ENCODE data around the gene TMEM181. TPM values are rescaled to one million over a fixed set of nuclear protein-coding genes. Genes with fewer than 3 reads are reported as not detected.

Gene TMEM181
- total and polyA plus RNA-seq, 2 of the 13 experiments (the other 11 are each of a cell fraction or from before 2014, with no cell fraction given) = 59.1 to 108 TPM

DNA sequence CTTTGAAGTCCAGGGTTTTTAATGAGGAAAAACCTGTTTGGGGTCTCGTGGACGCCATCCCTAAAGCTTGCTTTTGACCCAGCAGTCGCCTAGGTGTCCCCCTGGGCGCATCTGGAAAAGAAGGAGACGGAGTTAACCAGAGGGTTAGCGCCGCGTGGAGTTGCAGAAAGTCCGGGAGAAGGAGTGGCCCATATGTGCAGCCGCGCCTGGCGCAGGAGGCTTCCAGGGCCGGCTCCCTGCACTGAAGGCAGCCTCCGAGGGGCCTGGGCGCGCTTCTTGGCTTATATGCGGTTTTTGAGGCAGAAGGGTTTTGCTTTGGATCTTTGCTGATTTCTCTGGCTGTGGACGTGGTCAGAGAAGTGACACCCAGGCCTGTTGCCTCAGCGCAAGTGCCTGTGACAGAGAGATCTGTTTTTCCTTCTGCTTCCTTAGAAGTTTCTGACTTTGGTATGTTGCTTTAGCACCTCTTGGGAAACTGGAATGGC lies 987 bp downstream of the TMEM181 start (continued):
- TF ChIP-seq, protein P1, sequence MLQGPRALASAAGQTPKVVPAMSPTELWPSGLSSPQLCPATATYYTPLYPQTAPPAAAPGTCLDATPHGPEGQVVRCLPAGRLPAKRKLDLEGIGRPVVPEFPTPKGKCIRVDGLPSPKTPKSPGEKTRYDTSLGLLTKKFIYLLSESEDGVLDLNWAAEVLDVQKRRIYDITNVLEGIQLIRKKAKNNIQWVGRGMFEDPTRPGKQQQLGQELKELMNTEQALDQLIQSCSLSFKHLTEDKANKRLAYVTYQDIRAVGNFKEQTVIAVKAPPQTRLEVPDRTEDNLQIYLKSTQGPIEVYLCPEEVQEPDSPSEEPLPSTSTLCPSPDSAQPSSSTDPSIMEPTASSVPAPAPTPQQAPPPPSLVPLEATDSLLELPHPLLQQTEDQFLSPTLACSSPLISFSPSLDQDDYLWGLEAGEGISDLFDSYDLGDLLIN (CRISPR knock-in tag; IDR thresholded peaks at IDR 0.05; ENCODE audit: borderline replicate concordance) = no peak
- TF ChIP-seq ZNF256 (CRISPR knock-in tag; conservative IDR thresholded peaks at IDR 0.05) (0 out of 2 replicates have a peak, but pooled peaks have one; percentile 8), DMAP1 (CRISPR knock-in tag; IDR thresholded peaks at IDR 0.05) (no peak), TBX2 (CRISPR knock-in tag; IDR thresholded peaks at IDR 0.05; ENCODE audit: borderline replicate concordance) (no peak), ZIK1 (CRISPR knock-in tag; IDR thresholded peaks at IDR 0.05; ENCODE audit: borderline replicate concordance, low read depth) (no peak), YY1 (IDR thresholded peaks at IDR 0.05; ENCODE audit: insufficient read depth, insufficient replicate concordance, low read depth, low read length) (no peak), ZFP1 (CRISPR knock-in tag; IDR thresholded peaks at IDR 0.05) (no peak), ARID2 (CRISPR knock-in tag; IDR thresholded peaks at IDR 0.05; ENCODE audit: borderline replicate concordance) (peak; percentile 89; the same call in 1 of the 2 replicates), SNRNP70 (IDR thresholded peaks at IDR 0.05; ENCODE audit: low read depth, low read length) (no peak), RARA (CRISPR knock-in tag; IDR thresholded peaks at IDR 0.05) (no peak), MEIS1 (CRISPR knock-in tag; IDR thresholded peaks at IDR 0.05; ENCODE audit: borderline replicate concordance) (no peak), HNRNPK (IDR thresholded peaks at IDR 0.05; ENCODE audit: low read depth, low read length, poor library complexity, severe bottlenecking) (no peak), ZSCAN21 (CRISPR knock-in tag; IDR thresholded peaks at IDR 0.05; ENCODE audit: borderline replicate concordance) (no peak), ZFP62 (CRISPR knock-in tag; IDR thresholded peaks at IDR 0.05) (no peak), NRL (CRISPR knock-in tag; IDR thresholded peaks at IDR 0.05; ENCODE audit: borderline replicate concordance) (no peak), KDM1A (CRISPR knock-in tag; IDR thresholded peaks at IDR 0.05) (no peak), ZBTB42 (CRISPR knock-in tag; IDR thresholded peaks at IDR 0.05) (no peak), NAIF1 (CRISPR knock-in tag; IDR thresholded peaks at IDR 0.05; ENCODE audit: borderline replicate concordance) (no peak), PRPF4 (IDR thresholded peaks at IDR 0.05; ENCODE audit: low read depth, low read length, poor library complexity, severe bottlenecking) (no peak), CAMTA2 (CRISPR knock-in tag; IDR thresholded peaks at IDR 0.05; ENCODE audit: borderline replicate concordance) (no peak), ZSCAN20 (CRISPR knock-in tag; IDR thresholded peaks at IDR 0.05; ENCODE audit: borderline replicate concordance) (0 out of 2 replicates have a peak, but pooled peaks have one; percentile 2), TEAD3 (CRISPR knock-in tag; optimal IDR thresholded peaks at IDR 0.05; ENCODE audit: borderline replicate concordance) (no peak)
- TF ChIP-seq, protein P2, sequence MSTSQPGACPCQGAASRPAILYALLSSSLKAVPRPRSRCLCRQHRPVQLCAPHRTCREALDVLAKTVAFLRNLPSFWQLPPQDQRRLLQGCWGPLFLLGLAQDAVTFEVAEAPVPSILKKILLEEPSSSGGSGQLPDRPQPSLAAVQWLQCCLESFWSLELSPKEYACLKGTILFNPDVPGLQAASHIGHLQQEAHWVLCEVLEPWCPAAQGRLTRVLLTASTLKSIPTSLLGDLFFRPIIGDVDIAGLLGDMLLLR (CRISPR knock-in tag; IDR thresholded peaks at IDR 0.05) = no peak
- TF ChIP-seq, protein P3, sequence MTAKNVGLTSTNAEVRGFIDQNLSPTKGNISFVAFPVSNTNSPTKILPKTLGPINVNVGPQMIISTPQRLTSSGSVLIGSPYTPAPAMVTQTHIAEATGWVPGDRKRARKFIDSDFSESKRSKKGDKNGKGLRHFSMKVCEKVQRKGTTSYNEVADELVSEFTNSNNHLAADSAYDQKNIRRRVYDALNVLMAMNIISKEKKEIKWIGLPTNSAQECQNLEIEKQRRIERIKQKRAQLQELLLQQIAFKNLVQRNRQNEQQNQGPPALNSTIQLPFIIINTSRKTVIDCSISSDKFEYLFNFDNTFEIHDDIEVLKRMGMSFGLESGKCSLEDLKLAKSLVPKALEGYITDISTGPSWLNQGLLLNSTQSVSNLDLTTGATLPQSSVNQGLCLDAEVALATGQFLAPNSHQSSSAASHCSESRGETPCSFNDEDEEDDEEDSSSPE (CRISPR knock-in tag; IDR thresholded peaks at IDR 0.05) = no peak
- TF ChIP-seq, protein P4, sequence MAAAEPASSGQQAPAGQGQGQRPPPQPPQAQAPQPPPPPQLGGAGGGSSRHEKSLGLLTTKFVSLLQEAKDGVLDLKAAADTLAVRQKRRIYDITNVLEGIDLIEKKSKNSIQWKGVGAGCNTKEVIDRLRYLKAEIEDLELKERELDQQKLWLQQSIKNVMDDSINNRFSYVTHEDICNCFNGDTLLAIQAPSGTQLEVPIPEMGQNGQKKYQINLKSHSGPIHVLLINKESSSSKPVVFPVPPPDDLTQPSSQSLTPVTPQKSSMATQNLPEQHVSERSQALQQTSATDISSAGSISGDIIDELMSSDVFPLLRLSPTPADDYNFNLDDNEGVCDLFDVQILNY (CRISPR knock-in tag; conservative IDR thresholded peaks at IDR 0.05) = no peak
- TF ChIP-seq, protein P5, sequence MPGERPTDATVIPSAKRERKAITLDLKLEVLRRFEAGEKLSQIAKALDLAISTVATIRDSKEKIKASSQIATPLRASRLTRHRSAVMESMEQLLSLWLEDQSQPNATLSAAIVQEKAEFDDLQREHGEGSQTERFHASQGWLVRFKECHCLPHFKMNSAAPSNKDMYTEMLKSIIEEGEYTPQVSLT (CRISPR knock-in tag; IDR thresholded peaks at IDR 0.05; ENCODE audit: borderline replicate concordance, low read depth) = peak; percentile 78; the same call in 1 of the 2 replicates
- TF ChIP-seq, protein P6, sequence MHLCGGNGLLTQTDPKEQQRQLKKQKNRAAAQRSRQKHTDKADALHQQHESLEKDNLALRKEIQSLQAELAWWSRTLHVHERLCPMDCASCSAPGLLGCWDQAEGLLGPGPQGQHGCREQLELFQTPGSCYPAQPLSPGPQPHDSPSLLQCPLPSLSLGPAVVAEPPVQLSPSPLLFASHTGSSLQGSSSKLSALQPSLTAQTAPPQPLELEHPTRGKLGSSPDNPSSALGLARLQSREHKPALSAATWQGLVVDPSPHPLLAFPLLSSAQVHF (CRISPR knock-in tag; IDR thresholded peaks at IDR 0.05) = no peak

Measured in HepG2 (cell line).